K562 (cell line): ENCODE measurements around the gene HSPB6. TPM values are rescaled to one million over a fixed set of nuclear protein-coding genes. Genes with fewer than 3 reads are reported as not detected.

Experiments
- CEBPG ChIP-seq, 3 experiments: fragments of 200-800 bp in 1 of 3; sonication (Bioruptor generic) in 1 of 3; sonication (generic) in 1 of 3; formaldehyde crosslinking in 1 of 3; IDR thresholded peaks in 2 of 3; conservative IDR thresholded peaks in 1 of 3; 2 replicates each; pipeline versions ENCODE4 v1.6.1 to v1.8.0; 2016 to 2022; ENCODE audit warnings: missing compliant biosample characterization in 2 of 3, missing genetic modification characterization in 2 of 3, mild to moderate bottlenecking in 1 of 3, missing genetic modification reagents in 1 of 3
- FOXJ2 ChIP-seq: fragments of 200-800 bp; sonication (Bioruptor generic); IDR thresholded peaks from 2 replicates; pipeline ENCODE4 v1.6.1; 2016; ENCODE audit warnings: missing genetic modification characterization, missing compliant biosample characterization
- KAT2B ChIP-seq: IDR thresholded peaks from one replicate; pipeline ENCODE4 v1.6.1; 2012; ENCODE audit warnings: low read depth, mild to moderate bottlenecking, control low read depth, inconsistent platforms, low read length, moderate library complexity
- KDM4B ChIP-seq, 2 experiments: fragments of 450-650 bp in 1 of 2; sonication (generic) in 1 of 2; IDR thresholded peaks; 2 replicates each; pipeline ENCODE4 v1.6.1; 2016 to 2017; ENCODE audit warnings: borderline replicate concordance in 2 of 2, antibody characterized with exemption in 1 of 2, low read depth in 1 of 2, mild to moderate bottlenecking in 1 of 2
- MTF1 ChIP-seq: fragments of 250-450 bp; sonication (Bioruptor Pico); IDR thresholded peaks from 2 replicates; pipeline ENCODE4 v1.9.0; 2021; ENCODE audit warnings: moderate library complexity, mild to moderate bottlenecking, inconsistent platforms, borderline replicate concordance
- PCBP2 ChIP-seq: fragments of 200-400 bp; formaldehyde crosslinking; IDR thresholded peaks from 2 replicates; pipeline ENCODE4 v1.6.1; 2018; ENCODE audit warnings: low read length, low read depth, mild to moderate bottlenecking, moderate library complexity; ENCODE audit not compliant: poor library complexity, severe bottlenecking
- RBM22 ChIP-seq: fragments of 200-400 bp; formaldehyde crosslinking; IDR thresholded peaks from 2 replicates; pipeline ENCODE4 v1.6.1; 2018; ENCODE audit warnings: low read length, low read depth; ENCODE audit not compliant: poor library complexity, severe bottlenecking
- SLC30A9 ChIP-seq: fragments of 250-450 bp; sonication (Bioruptor Pico); IDR thresholded peaks from 2 replicates; pipeline ENCODE4 v1.8.0; 2022; ENCODE audit warnings: mild to moderate bottlenecking, moderate library complexity
- TAL1 ChIP-seq: fragments of 450-650 bp; IDR thresholded peaks from 2 replicates; pipeline ENCODE4 v1.6.1; 2016; ENCODE audit warnings: mild to moderate bottlenecking
- ZBTB7A ChIP-seq: IDR thresholded peaks from 2 replicates; pipeline ENCODE4 v1.6.1; 2011; ENCODE audit warnings: low read depth, mild to moderate bottlenecking, low read length, moderate library complexity, borderline replicate concordance; ENCODE audit not compliant: control insufficient read depth
- ZNF507 ChIP-seq: conservative IDR thresholded peaks from 2 replicates; pipeline ENCODE4 v1.6.1; 2017; ENCODE audit warnings: missing genetic modification characterization, missing compliant biosample characterization
- ZNF764 ChIP-seq: fragments of 250-450 bp; sonication (Bioruptor Pico); IDR thresholded peaks from 2 replicates; pipeline ENCODE4 v1.4.0; 2020; ENCODE audit warnings: low read depth, mild to moderate bottlenecking, moderate library complexity
- ZZZ3 ChIP-seq: fragments of 450-650 bp; IDR thresholded peaks from 2 replicates; pipeline ENCODE4 v1.6.1; 2016; ENCODE audit warnings: antibody characterized with exemption, mild to moderate bottlenecking, moderate library complexity
- polyA plus RNA-seq, 8 experiments: library from polyadenylated mRNA; depleted of rRNA in 4 of 8; stranded (reverse) in 5 of 8; unstranded in 3 of 8; fragments of >200 nt; fragmentation: Nextera tagmentation in 2 of 8; fragmentation: Illumina TruSeq in 1 of 8; extraction: Ambion mirVana in 2 of 8; extraction: Trizol in 1 of 8; gene quantifications; 2 replicates each; pipeline versions ENCODE4 v1.2.1 to v1.2.3, GENCODE V29; 2011 to 2014; ENCODE audit warnings: inconsistent platforms in 1 of 8, missing spikeins in 1 of 8
- total RNA-seq, 7 experiments: library from RNA; depleted of rRNA in 6 of 7; stranded (reverse); fragments of >200 nt in 6 of 7; fragmentation: Illumina TruSeq in 2 of 7; extraction: Trizol in 2 of 7; gene quantifications; 2 replicates each; pipeline versions ENCODE4 v1.2.1 to v1.2.3, GENCODE V29; 2011 to 2021; ENCODE audit warnings: low replicate concordance in 1 of 7
- TF ChIP-seq, protein P1 (sequence below): sonication (generic); formaldehyde crosslinking; IDR thresholded peaks from 2 replicates; pipeline ENCODE4 v1.8.0; 2023; ENCODE audit warnings: mild to moderate bottlenecking, missing genetic modification reagents
- TF ChIP-seq, protein P2 (sequence below): sonication (generic); formaldehyde crosslinking; IDR thresholded peaks from 2 replicates; pipeline ENCODE4 v1.8.0; 2023; ENCODE audit warnings: missing genetic modification reagents, mild to moderate bottlenecking, borderline replicate concordance
- TF ChIP-seq, protein P3 (sequence below): fragments of 450-650 bp; IDR thresholded peaks from 2 replicates; pipeline ENCODE4 v1.6.1; 2016

The HSPB6 gene
- total and polyA plus RNA-seq, 9 of the 15 experiments (the other 6 are each of a cell fraction or from before 2014, with no cell fraction given): 0.55 TPM; not detected in 8

DNA sequence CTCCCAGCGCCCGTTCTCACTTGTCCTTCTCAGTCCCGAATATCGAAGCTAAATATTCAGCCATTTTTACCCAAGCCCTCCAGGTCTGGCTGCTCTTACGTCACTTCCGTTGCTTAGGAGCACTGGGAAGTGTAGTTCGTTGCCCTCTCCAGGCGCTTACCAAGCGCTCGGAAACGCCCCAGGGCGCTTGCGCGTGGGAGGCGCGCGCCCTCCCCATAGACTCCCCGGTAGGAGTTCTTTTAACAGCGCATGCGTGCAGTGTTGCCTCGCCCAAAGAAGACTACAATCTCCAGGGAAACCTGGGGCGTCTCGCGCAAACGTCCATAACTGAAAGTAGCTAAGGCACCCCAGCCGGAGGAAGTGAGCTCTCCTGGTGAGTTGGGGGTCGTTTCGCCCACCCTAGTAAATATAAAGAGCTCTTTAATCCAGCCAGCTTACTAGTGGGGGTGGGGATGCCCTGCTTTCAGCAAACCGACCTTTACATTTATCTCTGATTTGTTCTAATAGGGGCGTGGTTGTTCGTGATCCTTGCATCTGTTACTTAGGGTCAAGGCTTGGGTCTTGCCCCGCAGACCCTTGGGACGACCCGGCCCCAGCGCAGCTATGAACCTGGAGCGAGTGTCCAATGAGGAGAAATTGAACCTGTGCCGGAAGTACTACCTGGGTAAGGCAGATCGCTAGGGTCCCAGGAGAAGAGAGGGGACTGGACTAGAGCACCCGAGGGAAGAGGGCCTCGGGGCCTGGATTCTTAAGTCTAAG is 11.3 kb downstream of the HSPB6 start, which contains the start of the genes PSENEN and U2AF1L4 (continued):
- TF ChIP-seq ZZZ3: no peak
- TF ChIP-seq MTF1: no peak
- TF ChIP-seq CEBPG (CRISPR knock-in tag; IDR thresholded peaks at IDR 0.05): peak; percentile 52; the same call in 1 of the 2 replicates
- peak; percentile 51 to 87 for TF ChIP-seq CEBPG (tag; conservative IDR thresholded peaks at IDR 0.05 in 1 of 2, IDR thresholded peaks at IDR 0.05 in 1 of 2)
- no peak for TF ChIP-seq PCBP2
- TF ChIP-seq, protein P1, sequence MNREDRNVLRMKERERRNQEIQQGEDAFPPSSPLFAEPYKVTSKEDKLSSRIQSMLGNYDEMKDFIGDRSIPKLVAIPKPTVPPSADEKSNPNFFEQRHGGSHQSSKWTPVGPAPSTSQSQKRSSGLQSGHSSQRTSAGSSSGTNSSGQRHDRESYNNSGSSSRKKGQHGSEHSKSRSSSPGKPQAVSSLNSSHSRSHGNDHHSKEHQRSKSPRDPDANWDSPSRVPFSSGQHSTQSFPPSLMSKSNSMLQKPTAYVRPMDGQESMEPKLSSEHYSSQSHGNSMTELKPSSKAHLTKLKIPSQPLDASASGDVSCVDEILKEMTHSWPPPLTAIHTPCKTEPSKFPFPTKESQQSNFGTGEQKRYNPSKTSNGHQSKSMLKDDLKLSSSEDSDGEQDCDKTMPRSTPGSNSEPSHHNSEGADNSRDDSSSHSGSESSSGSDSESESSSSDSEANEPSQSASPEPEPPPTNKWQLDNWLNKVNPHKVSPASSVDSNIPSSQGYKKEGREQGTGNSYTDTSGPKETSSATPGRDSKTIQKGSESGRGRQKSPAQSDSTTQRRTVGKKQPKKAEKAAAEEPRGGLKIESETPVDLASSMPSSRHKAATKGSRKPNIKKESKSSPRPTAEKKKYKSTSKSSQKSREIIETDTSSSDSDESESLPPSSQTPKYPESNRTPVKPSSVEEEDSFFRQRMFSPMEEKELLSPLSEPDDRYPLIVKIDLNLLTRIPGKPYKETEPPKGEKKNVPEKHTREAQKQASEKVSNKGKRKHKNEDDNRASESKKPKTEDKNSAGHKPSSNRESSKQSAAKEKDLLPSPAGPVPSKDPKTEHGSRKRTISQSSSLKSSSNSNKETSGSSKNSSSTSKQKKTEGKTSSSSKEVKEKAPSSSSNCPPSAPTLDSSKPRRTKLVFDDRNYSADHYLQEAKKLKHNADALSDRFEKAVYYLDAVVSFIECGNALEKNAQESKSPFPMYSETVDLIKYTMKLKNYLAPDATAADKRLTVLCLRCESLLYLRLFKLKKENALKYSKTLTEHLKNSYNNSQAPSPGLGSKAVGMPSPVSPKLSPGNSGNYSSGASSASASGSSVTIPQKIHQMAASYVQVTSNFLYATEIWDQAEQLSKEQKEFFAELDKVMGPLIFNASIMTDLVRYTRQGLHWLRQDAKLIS (CRISPR knock-in tag): no peak
- TF ChIP-seq SLC30A9 (CRISPR knock-in tag): no peak
- TF ChIP-seq KAT2B: no peak
- TF ChIP-seq ZBTB7A: peak; percentile 70
- TF ChIP-seq RBM22: no peak
- TF ChIP-seq, protein P2, sequence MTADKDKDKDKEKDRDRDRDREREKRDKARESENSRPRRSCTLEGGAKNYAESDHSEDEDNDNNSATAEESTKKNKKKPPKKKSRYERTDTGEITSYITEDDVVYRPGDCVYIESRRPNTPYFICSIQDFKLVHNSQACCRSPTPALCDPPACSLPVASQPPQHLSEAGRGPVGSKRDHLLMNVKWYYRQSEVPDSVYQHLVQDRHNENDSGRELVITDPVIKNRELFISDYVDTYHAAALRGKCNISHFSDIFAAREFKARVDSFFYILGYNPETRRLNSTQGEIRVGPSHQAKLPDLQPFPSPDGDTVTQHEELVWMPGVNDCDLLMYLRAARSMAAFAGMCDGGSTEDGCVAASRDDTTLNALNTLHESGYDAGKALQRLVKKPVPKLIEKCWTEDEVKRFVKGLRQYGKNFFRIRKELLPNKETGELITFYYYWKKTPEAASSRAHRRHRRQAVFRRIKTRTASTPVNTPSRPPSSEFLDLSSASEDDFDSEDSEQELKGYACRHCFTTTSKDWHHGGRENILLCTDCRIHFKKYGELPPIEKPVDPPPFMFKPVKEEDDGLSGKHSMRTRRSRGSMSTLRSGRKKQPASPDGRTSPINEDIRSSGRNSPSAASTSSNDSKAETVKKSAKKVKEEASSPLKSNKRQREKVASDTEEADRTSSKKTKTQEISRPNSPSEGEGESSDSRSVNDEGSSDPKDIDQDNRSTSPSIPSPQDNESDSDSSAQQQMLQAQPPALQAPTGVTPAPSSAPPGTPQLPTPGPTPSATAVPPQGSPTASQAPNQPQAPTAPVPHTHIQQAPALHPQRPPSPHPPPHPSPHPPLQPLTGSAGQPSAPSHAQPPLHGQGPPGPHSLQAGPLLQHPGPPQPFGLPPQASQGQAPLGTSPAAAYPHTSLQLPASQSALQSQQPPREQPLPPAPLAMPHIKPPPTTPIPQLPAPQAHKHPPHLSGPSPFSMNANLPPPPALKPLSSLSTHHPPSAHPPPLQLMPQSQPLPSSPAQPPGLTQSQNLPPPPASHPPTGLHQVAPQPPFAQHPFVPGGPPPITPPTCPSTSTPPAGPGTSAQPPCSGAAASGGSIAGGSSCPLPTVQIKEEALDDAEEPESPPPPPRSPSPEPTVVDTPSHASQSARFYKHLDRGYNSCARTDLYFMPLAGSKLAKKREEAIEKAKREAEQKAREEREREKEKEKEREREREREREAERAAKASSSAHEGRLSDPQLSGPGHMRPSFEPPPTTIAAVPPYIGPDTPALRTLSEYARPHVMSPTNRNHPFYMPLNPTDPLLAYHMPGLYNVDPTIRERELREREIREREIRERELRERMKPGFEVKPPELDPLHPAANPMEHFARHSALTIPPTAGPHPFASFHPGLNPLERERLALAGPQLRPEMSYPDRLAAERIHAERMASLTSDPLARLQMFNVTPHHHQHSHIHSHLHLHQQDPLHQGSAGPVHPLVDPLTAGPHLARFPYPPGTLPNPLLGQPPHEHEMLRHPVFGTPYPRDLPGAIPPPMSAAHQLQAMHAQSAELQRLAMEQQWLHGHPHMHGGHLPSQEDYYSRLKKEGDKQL (CRISPR knock-in tag): no peak
- TF ChIP-seq ZNF507 (tag): no peak
- TF ChIP-seq TAL1: no peak
- TF ChIP-seq, protein P3, sequence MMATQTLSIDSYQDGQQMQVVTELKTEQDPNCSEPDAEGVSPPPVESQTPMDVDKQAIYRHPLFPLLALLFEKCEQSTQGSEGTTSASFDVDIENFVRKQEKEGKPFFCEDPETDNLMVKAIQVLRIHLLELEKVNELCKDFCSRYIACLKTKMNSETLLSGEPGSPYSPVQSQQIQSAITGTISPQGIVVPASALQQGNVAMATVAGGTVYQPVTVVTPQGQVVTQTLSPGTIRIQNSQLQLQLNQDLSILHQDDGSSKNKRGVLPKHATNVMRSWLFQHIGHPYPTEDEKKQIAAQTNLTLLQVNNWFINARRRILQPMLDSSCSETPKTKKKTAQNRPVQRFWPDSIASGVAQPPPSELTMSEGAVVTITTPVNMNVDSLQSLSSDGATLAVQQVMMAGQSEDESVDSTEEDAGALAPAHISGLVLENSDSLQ: no peak
- peak; percentile 72; the same call in 1 of the 2 replicates for TF ChIP-seq FOXJ2 (tag)
- no peak for TF ChIP-seq ZNF764
- TF ChIP-seq KDM4B (IDR thresholded peaks at IDR 0.05; ENCODE audit: borderline replicate concordance in 2 of 2, low read depth in 1 of 2): 0 out of 4 replicates have a peak, but pooled peaks of 1 of the 2 experiments have one; percentile 53
